ENCODE measurements around the gene STARD10.
"Not testable (repeated sequence)": the region's sequence is repeated elsewhere in the genome, so short reads cannot be mapped to it uniquely, and the experiment has no call there.

STARD10 gene

DNA sequence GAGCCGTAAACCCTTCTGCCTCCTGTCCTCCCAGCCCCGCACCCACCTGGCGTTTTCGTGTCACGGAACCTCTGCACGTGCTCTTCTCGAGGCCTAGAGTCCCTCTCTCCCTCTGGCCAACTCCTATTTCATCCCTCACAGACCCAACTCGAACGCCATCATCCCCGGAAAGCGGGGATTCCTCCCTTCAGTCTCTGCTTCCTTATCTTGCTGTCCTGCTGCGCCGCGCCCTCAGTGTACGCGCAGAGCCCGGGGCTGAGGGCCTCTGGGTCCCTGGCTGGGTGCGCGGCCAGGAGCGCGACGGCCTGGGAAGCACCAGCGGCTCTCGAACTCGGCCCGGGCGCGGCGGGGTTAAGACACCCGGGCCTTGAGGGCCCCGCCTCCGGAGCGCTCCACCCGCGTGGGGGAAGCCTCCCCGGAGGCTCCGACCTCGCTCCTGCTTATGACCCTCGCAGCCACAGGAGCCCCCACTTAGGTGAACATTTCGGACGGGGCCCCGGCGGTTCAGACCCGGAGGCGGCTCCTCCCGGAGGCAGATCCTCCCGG lies 20.0 kb upstream of the STARD10 start:
- peak; percentile 72 for DNase-seq
- in situ Hi-C loops (cut with HindIII; ENCODE audit: low pct_ligation_motif_present, low pct_unique_long_range_greater_than_20kb, low sequenced_read_pairs): loop anchor here (10.0 kb wide), 1 partner anchor 59 kb away; the partner anchor contains the start of gene ARAP1

DNA sequence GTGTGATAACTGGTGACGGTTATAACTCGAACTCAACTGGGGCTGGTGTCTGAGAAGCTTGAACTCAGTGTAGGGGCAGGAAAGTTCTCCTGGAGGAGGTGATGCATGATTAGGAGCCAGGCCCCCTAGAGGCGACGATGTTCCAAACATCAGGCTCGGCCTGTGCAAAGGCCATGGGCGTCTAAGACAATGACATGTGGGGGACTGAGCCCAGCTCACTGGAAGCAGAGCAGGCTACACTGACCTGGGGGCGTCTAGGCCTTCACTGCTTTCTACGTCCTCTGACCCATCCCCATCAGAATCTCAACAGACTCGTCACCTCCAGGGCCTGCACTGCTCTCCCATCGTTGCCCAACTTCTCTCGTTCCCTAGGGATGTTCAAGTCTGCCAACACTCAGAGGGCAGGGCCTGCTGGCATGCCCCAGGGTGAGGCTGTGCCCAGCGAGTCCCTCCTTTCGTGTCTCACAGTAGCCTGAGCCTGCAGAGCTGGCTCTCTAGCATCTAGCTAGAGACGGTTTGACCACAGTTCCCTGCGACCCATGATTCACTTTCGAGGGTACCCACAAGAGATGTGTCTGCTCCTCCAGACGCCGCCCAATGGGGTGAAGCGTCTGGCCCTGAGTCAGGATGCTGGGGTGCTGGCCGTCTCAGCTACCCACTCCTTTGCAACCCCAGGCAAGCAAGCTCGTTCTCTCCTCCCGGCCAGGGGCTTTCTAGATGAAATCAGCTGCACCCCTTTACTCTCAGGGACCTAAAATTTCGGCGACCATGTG lies 19.3 kb upstream of the STARD10 start:
- peak; percentile 60 for DNase-seq
- in situ Hi-C loops (cut with HindIII; ENCODE audit: low pct_ligation_motif_present, low pct_unique_long_range_greater_than_20kb, low sequenced_read_pairs): loop anchor here (10.0 kb wide), 1 partner anchor 58 kb away; the partner anchor contains the start of gene ARAP1

DNA sequence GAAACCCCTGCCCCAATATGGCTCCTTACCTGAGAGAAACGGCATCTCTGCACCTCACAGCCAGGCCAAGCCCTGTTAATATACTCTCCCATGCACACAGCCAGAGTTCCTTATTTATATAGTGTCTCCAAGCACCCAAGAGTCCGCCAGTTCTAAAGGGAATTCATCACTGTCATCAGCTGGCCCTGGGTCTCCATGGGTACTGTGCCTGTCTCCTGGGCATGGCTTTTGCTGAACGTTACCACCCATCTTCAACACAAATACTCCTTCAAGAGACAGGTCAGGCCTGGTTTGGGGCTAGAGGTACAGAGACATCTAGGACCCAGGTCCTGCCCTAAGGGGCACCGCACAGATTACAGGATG lies 18.7 kb upstream of the STARD10 start:
- no peak for DNase-seq
- in situ Hi-C loops (cut with HindIII; ENCODE audit: low pct_ligation_motif_present, low pct_unique_long_range_greater_than_20kb, low sequenced_read_pairs): loop anchor here (10.0 kb wide), 1 partner anchor 58 kb away; the partner anchor contains the start of gene ARAP1

DNA sequence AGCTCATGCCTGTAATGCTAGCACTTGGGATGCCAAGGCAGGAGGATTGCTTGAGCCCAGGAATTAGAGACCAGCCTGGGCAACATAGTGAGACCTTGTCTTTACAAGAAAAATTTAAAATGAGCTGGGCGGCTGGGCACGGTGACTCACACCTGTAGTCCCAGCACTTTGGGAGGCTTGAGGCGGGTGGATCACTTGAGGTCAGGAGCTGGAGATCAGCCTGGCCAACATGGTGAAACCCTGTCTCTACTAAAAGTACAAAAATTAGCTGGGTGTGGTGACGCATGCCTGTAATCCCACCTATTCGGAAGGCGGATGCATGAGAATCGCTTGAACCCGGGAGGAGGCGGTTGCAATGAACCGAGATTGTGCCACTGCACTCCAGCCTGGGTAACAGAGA lies 17.8 kb upstream of the STARD10 start:
- not testable (repeated sequence) for DNase-seq
- in situ Hi-C loops (cut with HindIII; ENCODE audit: low pct_ligation_motif_present, low pct_unique_long_range_greater_than_20kb, low sequenced_read_pairs): loop anchor here (10.0 kb wide), 1 partner anchor 57 kb away; the partner anchor contains the start of gene ARAP1

DNA sequence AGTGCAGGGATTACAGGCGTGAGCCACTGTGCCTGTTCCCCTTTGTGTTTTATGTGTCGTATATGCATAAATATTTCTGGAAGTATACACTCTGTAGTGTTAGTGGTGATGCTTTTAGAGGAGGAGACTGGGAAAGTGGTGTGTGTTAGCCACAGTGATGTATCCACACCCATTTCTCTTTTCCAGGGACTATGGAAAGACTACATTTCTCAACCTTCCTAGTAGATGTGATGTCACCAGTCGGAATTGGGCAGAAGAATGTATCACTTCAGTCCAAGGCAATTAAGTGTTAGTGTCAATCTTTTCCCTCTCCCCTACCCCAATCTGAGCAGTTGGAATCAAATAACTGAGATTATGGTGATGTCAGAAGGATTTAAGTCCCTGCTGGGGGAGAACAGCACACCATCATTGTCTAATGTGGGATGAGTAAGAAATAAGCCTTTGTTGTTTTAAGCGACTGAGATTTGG lies 14.5 kb upstream of the STARD10 start:
- no peak for DNase-seq
- in situ Hi-C loops (cut with HindIII; ENCODE audit: low pct_ligation_motif_present, low pct_unique_long_range_greater_than_20kb, low sequenced_read_pairs): no loop called here

DNA sequence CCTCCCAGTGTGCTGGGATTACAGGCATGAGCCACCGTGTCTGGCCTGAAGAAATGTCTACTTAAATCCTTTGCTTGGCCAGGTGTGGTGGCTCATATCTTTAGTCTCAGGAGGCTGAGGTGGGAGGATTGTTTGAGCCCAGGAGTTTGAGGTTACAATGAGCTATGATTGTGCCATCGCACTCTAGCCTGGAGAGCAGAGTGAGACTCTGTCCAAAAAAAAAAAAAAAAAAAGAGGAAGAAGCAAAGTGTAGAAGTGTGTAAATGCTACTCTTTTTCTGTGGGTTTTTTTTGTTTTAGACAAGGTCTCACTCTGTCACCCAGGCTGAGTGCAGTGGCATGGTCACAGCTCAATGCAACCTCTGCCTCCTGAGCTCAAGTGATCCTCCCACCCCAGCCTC lies 13.9 kb upstream of the STARD10 start:
- in situ Hi-C loops (cut with HindIII; ENCODE audit: low pct_ligation_motif_present, low pct_unique_long_range_greater_than_20kb, low sequenced_read_pairs): no loop called here

DNA sequence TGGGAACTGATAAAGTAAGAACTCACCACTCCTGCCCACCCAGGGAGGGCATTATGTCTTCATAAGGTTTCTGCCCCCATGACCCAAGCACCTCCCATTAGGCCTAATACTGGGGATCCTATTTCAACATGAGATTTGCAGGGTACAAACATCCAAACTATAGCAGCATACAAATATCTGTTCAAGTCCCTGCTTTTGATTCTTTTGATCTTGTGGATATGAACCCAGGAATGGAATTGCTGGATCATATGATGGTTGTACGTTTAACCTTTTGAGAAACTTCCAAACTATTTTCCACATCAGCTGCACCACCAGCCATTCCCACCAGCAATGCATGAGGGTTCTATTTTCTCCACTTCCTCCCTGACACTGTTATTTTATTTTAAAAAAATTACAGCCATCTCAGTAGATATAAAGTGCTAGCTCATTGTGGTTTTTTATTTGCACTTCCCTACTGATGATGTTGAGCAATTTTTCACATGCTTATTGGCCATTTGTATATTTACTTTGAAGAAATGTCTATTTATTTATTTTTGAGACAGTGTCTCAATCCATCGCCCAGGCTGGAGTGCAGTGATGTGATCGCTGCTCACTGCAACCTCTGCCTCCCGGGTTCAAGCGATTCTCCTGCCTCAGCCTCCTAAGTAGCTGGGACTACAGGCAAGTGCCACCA lies 13.3 kb upstream of the STARD10 start:
- DNase-seq: no peak
- in situ Hi-C loops (cut with HindIII; ENCODE audit: low pct_ligation_motif_present, low pct_unique_long_range_greater_than_20kb, low sequenced_read_pairs): no loop called here

More for the DNA sequence above, 13.9 kb upstream of the STARD10 start:
- no peak for DNase-seq

DNA sequence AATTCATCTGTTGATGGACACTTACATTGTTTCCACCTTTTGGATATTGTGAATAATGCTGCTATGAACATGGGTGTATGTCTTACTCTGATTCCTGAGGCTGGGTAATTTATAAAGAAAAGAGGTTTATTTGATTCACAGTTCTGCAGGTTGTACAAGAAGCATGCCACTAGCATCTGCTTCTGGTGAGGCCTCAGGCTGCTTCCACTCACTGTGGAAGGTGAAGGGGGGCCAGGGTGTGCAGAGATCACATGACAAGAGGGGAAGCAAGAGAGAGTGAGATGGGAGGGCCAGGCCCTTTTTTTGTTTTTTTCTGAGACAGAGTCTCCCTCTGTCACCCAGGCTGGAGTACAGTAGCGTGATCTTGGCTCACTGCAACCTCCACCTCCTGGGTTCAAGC lies 12.5 kb upstream of the STARD10 start:
- in situ Hi-C loops (cut with HindIII; ENCODE audit: low pct_ligation_motif_present, low pct_unique_long_range_greater_than_20kb, low sequenced_read_pairs); DNase-seq: not testable (repeated sequence)

DNA sequence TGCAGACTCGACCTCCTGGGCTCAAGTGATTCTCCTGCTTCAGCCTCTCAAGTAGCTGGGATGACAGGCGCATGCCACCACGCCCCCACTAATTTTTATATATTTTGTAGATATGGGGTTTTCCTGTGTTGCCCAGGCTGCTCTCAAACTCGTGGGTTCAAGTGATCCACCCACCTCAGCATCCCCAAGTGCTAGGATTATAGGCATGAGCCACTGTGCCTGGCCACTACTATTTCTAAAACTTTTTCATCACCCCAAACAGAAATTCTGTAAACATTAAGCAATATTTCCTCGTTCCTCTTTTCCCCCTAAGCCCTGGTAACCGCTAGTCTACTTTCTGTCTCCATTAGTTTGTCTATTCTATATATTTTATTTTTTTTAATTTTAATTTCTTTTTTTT lies 11.4 kb upstream of the STARD10 start:
- no peak for DNase-seq
- in situ Hi-C loops (cut with HindIII; ENCODE audit: low pct_ligation_motif_present, low pct_unique_long_range_greater_than_20kb, low sequenced_read_pairs): no loop called here

DNA sequence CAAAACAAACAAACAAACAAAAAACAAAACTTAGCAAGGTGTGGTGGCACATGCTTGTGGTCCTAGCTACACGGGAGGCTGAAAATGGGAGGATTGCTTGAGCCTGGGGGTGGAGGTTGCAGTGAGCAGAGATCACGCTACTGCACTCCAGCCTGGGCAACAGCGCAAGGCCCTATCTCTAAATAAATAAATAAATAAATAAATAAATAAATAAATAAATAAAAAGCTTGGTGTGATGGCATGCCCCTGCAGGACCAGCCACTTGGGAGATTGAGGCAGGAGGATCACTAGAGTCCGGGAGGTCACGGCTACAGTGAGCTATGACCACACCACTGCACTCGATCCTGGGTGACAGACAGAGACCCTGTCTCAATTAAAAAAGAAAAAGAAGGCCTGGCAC lies 9.0 kb upstream of the STARD10 start:
- DNase-seq: no peak
- in situ Hi-C loops (cut with HindIII; ENCODE audit: low pct_ligation_motif_present, low pct_unique_long_range_greater_than_20kb, low sequenced_read_pairs): no loop called here

DNA sequence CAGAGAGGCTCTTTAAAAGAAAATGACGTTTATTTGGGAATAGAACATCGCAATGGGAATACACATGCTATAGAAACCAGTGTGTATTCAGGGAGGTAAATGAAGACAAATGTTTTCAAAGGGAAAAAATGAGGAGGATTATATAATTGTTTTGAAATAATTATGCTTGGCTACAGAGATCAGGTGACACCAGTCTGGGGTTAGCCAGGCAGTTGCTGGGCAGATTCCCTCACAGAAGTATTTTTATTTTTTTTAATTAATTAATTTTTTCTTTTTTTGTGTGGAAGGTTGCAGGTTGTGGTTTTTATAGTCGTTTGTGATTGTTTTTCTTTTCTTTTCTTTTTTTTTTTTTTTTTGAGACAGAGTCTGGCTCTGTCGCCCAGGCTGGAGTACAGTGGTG lies 5.6 kb upstream of the STARD10 start:
- no peak for DNase-seq
- in situ Hi-C loops (cut with HindIII; ENCODE audit: low pct_ligation_motif_present, low pct_unique_long_range_greater_than_20kb, low sequenced_read_pairs): no loop called here

DNA sequence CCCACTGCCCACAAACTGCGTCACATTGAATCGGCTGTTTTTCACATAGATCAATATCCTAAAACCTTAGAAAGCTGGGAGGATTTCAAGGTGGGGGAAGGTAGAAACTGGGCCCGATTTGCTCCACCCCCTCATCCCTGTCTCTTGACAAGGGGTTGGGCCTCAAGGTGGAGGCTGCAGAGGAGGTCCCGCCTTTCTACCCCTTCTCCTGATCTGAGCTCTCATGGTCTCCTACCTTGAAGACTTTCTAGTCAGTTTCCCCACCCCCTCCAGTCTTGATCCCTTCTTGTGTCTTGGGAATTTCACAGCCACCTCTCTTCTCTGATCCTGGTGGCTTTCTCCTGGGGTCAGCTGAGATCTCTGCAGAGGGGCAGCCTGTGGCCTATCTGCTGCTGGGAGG lies 4.5 kb upstream of the STARD10 start:
- no peak for DNase-seq
- in situ Hi-C loops (cut with HindIII; ENCODE audit: low pct_ligation_motif_present, low pct_unique_long_range_greater_than_20kb, low sequenced_read_pairs): no loop called here

DNA sequence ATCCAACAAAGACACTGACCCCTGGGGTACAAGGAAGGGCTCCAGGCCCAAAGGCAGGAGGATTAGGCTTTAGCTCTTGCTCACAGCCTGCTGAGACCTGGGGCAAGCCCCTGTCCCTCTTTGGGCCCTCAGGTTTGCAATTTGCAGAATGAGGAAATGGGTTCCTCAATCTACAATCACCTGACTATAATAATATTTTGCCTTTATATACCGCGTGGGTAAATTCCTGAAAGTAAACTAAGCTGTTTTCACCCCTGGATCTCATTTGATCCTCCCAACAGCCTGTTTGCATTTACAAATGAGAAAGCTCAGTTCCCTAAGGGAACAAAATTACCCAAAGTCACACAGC lies 797 bp downstream of the STARD10 start:
- in situ Hi-C loops (cut with HindIII; ENCODE audit: low pct_ligation_motif_present, low pct_unique_long_range_greater_than_20kb, low sequenced_read_pairs): no loop called here
- DNase-seq: no peak

DNA sequence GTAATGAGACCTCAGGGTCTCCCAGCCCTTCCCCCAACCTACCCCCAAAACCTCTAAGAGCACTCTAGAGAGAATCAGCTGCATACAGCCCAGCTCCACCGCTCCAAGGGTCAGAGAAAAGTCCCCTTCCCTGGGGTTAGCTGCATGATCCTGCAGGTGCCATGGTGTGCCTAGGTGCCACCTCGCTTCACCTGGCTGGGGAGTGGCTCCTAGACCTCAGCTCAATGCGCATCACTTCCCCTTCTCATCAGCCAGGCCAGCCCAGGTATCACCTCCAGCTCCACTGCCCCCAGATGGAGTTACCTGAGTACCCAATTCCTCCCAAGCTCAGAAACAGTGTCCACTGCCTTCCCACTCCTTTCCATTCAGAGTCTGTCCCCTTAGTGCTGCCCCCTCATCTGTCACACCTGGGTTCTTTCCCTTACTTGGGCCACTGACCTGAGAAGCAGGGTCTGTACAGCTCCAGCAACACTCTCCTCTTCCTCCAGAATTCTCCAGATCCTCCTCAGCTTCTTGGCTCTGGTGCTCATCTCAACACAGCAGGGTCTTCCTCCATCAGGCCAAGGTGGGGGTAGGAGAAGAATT lies 1.3 kb downstream of the STARD10 start:
- in situ Hi-C loops (cut with HindIII; ENCODE audit: low pct_ligation_motif_present, low pct_unique_long_range_greater_than_20kb, low sequenced_read_pairs): no loop called here
- no peak for DNase-seq

DNA sequence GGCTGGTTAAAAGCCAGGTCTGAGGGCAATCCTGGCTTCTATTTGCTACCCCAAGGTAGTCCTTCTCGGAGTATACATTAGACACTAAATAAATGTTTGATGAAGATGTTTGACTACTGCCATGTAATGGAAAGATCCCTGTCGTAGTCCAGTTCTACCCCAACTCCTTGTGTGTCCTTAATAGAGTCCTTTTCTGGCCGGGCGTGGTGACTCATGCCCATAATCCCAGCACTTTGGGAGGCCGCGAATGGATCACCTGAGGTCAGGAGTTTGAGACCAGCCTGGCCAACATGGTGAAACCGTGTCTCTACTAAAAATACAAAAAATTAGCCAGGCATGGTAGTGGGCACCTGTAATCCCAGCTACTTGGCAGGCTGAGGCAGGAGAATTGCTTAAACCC lies 2.6 kb downstream of the STARD10 start:
- in situ Hi-C loops (cut with HindIII; ENCODE audit: low pct_ligation_motif_present, low pct_unique_long_range_greater_than_20kb, low sequenced_read_pairs); DNase-seq: not testable (repeated sequence)

DNA sequence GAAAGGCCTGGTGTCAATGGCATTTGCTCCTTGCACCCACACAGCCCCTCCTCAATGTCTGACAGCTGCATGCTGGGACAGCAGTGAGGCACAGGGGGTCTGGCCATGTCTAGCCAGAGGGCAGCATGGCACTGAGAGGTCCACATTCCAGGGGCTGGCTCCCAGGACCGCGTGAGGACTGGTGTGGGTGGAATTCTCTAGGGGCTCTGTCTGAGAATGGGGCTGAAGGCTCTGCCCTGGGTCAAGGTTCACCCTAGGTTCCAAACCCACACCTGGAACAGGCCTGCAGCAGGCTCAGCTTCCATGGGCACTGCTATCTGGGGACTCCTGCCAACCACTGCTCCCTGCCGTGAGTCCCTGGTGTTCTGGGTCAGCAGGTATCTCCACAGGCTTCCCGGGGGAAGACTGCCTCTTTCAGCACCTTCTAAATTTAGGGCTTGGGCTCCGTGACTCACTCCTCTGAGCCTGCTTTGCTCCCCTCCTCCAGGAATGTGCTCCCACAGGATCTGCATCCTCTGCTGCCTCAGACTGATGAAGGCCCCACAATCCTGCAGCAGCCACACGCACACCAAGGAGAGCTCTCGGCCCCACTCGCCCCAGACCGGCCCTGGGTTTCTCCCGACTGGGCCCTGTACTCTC lies 4.2 kb downstream of the STARD10 start:
- in situ Hi-C loops (cut with HindIII; ENCODE audit: low pct_ligation_motif_present, low pct_unique_long_range_greater_than_20kb, low sequenced_read_pairs): no loop called here

DNA sequence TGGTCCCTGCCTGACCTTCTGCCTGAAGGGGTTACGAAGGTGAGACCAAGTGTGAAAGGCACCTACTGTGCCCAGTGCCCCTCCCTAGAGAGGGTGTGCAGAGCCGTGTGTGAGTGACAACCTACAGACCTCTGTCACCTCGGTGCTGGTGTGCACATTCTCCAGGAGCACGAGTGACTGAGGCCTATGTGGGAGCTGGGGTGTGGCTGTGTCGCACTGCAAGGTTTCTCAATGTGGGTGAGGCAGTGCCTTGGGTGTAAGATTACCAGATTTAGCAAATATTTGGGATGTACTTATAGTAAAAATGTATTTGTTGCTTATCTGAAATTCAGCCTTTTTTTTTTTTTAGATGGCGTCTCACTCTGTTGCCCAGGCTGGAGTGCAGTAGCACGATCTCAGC lies 5.6 kb downstream of the STARD10 start:
- in situ Hi-C loops (cut with HindIII; ENCODE audit: low pct_ligation_motif_present, low pct_unique_long_range_greater_than_20kb, low sequenced_read_pairs): no loop called here

More for the DNA sequence above, 4.2 kb downstream of the STARD10 start:
- DNase-seq: no peak

DNA sequence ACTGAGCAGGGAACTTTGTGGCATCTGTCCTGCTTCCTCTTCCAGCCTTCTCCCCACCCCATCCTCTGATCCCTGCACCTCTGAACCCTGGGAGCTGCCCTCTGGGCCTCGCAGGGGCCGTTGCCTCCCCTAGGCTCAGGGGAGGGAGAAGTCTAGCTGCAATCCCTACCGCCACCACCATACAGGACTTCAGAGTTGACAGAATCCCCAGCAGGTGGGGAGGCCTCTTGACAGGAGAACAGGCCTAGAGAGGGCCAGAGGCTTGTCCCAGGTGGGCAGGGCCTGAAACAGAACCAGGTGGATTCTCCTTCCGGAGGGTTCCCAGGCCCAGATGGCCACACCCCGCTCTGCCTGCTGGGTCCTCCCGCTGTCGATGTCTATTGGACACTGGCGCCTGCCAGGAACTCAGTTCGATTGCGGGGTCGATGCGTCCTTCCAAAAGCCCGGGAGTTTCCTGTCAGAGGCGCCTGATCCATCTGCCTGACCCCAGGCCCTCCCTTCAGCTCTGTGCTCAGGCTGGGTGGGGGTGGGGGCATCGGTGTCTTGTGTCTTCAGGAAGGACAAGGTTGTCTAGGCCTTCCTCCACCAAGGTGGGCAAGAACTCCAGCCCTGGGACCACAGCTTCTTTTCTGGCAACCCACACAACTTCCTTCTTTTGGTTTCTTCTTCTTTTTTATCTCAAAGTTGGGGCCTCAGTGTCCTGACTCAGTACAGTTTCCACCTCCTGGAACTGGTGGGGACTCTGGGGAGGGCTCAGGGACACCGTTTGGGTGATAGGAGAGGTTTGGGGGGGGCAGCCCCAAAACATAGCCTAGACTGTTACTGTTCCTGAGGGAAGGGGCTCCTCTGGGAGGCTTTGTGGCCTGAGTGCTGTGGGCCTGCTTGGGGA lies 6.4 kb downstream of the STARD10 start:
- no peak for DNase-seq
- in situ Hi-C loops (cut with HindIII; ENCODE audit: low pct_ligation_motif_present, low pct_unique_long_range_greater_than_20kb, low sequenced_read_pairs): no loop called here

More for the DNA sequence above, 5.6 kb downstream of the STARD10 start:
- no peak for DNase-seq

Data from ACHN (cell line).